HG03575 (cell line): ENCODE data around the gene ZNF324.
"Not testable (repeated sequence)": the region's sequence is repeated elsewhere in the genome, so short reads cannot be mapped to it uniquely, and the experiment has no call there.

Source experiments
- ATAC-seq: cut with Tn5 transposase; IDR thresholded peaks from one replicate; pipeline ENCODE4 v1.9.1; 2021; ENCODE audit not compliant: unreplicated experiment, insufficient number of reproducible peaks, low FRiP score; ENCODE audit errors: extremely low read depth

Gene ZNF324

DNA sequence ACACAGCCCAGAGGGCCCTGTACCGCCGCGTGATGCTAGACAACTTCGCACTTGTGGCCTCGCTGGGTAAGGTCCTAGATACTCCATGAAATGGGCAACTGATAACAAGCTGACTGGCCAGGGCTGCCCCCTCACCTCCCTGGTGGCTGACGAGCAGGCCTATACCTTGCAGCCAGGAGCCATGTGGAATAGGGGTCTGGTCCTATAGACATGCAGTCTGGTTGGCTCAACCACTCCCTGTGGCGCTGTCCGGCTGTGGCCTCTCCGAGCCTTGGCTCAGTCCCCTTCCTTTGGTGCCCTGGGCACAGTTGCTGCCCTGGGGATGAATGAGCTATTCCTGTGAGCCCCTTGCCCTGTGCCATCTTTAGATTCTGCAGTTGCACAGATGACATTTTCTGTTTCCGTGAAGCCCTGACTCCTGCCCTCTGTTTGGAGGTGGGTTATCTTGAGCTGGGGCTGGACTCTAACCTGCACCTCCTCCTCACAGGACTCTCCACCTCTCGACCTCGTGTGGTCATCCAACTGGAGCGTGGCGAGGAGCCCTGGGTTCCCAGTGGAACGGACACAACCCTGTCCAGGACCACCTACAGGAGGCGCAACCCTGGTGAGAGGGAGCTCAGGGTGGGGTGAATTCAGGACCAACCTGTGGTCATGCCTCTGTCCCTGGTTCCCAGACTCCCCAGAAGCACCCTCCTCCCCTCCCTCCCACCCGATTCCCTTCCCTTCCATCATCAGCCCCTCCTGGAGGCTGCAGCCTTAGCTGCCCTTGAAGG, 2.5 kb downstream of the ZNF324 start:
- ATAC-seq, result no peak

DNA sequence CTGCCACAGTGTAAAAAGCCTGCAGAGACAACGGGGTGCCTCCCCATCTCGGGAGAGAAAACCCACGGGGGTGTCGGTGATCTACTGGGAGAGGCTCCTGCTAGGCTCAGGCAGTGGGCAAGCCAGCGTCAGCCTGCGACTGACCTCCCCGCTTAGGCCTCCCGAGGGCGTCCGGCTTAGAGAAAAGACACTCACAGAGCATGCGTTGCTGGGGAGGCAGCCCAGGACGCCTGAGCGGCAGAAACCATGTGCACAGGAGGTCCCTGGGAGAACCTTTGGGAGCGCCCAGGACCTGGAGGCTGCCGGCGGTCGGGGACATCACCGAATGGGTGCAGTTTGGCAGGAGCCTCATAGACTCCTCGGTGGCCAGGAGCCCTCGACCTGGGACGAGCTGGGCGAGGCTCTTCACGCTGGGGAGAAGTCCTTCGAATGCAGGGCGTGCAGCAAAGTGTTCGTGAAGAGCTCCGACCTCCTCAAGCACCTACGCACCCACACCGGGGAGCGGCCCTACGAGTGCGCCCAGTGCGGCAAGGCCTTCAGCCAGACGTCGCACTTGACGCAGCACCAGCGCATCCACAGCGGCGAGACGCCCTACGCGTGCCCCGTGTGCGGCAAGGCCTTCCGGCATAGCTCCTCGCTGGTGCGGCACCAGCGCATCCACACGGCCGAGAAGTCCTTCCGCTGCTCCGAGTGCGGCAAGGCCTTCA, 4.1 kb downstream of the ZNF324 start:
- ATAC-seq, result not testable (repeated sequence)

DNA sequence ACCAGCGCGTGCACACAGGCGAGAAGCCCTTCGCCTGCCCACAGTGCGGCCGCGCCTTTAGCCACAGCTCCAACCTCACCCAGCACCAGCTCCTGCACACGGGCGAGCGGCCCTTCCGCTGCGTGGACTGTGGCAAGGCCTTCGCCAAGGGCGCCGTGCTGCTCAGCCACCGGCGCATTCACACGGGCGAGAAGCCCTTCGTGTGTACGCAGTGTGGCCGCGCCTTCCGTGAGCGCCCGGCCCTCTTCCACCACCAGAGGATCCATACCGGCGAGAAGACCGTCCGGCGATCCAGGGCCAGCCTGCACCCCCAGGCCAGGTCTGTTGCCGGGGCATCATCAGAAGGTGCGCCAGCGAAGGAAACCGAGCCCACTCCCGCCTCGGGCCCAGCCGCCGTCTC, 4.9 kb downstream of the ZNF324 start:
- ATAC-seq, result no peak

DNA sequence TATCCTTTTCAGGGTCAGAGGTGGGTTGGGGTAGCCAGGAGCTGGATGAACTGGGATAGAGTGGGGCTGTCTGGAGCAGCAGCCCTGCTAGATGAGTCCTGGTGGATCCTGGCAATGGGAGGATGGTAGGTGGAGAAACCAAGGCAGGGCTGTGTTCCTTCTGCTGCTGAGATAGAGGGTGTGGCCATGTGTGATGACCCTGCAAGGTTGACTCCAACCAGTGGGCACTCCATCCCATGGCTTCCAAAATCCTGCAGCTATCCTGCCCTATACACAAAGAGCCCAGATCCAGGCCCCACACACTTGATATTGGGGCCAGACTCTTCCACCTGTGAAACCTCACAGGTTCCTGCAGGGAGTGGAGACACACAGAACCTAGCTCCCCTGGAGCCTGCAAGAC, 6.9 kb downstream of the ZNF324 start:
- no peak for ATAC-seq

DNA sequence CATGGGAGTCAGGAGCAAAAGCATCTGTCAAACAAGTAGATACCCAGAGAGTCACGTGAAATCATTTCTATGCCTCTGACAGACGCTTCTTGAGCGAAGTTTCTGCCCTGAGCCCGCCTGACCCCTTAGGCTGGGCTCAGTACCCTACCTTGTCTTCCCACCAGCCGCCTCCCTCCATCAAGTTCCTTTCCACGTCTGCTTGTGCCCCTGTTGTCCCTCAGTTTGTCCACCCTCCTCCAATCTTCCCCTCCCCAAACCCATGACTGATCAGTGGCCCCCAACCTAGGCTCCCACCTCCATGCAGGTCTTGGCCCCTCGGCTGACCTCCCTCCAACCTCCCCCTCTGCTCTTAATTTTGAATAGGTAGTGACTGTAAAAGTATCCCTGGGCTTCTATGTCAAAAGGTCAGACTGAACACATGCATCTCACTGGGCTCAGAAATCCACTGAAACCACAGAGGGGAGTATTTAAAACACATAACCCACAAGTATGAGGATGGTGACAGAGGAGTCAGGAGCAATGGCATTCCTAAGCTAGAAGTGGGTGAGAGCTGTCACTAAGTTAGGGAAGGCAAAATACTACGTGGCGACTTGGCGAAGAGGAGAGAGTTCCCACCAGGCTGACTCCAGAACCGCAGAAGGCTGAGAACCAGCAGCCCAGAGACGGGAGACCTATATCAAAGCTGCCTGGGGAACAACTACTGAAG, 7.6 kb downstream of the ZNF324 start:
- no peak for ATAC-seq

DNA sequence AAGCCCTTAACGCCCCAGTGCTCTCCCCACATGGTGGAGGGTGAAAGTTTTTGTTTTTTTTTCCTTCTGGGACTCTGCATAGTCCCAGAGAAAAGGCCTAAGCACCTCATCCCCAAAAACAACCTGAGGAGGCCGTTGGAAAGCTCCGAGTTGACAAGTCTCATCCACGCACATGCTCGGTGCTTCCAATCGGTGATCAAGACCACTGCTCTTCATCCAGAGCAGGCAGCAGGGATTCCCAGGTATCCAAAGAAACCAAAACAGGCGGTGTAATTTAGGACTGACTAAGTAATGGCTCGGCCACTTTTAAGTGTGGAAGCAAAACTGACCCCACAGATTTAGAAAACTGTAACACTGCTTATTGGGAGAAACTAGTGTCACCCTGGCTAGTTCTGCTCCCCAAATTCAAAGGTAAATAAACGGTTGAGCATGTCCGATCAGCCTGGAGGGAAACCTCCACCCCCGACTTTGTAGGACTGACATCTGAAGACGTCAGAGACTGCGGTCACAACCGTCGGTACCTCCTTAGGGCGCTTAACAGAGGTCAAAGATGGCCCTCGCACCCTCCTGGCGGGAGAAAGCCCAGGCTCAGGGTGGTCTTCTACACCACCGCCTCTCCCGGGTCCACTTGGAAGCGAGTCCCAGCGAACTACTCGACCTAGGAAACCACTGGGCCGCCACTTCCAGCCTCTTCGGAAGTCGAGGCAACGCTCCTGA, 8.3 kb downstream of the ZNF324 start:
- peak; percentile 7 for ATAC-seq

DNA sequence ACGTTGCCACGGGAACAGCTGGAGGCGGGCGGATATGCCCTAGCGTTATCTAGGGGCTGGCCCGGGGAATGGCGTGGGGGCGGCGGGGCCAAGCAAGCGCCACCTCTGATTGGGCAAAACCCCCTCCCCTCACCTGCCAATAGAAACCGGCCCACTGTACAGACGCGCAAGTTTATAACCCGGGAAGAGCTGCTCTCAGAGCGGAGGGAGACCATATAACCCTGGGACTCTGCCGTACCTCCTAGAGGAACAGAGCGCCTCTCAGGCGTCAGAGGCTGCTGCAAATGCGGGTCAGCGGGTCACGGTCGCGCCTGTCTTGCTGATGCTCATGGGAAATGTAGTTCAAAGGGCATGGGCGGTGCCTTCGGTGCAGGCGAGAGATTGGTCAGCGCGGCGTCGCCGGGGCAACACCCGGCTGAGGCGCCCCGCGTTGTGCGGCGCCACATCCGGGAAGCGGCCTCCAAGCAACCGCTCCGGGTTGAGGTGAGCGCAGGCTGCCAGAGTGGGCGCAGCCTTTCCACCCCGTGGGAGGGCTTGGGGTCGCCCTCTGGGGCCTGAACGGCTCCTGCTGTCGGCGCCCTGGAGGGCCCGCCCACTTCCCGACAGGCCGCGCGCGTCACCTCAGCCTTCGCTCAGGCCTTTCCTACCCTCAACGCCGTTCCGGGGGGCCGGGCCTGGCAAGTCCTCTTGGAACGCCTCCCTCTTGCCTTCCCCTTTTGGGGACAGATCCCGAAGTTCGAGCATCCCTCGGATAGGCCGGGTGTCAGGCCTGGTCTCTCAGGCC, 9.0 kb downstream of the ZNF324 start, which contains the start of gene ZNF446:
ZNF446 (plus strand) TSS at position 639 of the 784 bp plus-strand sequence. CDS start 867 bp downstream, outside the sequence.
- ATAC-seq, result peak; percentile 52

DNA sequence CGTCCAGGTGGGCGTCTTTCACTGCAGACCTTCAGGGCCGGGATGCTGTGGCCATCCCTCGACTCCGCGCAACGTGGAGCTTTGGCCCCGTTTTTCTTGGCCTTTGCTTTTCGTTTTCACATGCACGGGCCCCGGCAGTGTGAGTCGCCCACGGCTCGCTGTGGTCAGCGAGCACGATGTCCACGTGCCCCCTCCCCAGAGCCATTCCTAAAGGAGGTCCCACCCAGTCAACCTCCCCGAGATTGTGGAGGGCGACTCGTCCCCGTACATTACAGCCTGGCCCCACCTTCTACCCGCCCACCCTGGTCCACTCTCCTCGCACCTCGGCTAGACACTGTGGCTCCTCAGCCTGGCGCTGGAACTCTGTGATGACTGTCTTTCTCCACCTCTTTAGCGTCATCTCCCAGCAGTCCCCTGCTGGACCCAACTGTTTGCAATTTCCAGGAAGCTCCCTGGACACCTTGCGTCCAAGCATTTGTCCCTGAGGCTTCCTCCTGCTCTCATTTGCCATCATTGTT, 9.7 kb downstream of the ZNF324 start:
- ATAC-seq, result no peak

DNA sequence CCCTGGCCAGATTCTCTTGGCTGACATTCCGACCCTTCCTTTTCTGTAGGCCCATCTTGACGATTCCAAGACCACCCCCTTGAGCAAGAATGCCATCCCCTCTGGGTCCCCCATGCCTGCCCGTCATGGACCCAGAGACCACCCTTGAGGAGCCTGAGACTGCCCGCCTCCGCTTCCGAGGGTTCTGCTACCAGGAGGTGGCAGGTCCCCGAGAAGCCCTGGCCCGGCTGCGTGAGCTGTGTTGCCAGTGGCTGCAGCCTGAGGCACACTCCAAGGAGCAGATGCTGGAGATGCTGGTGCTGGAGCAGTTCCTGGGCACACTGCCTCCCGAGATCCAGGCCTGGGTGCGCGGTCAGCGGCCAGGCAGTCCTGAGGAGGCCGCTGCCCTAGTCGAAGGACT, 10.2 kb downstream of the ZNF324 start:
- ATAC-seq, result no peak

DNA sequence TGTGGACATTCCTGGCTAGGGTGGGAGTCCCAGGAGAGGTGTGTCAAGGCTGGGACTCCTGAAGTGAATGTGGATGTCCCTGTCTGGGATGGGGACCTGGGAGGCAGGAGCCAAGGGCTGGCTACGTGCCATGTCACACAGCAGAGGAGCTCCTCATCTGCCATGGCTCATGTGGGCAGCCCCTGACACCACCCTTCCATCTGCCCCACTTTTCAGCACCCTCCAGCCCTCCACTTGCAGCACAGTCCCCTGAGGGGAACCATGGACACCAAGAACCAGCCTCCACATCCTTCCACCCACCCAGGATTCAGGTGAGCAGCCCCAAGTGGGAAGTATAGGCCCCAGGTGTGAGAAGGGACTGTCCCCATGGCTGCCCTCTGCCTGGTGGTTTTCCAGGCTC, 11.0 kb downstream of the ZNF324 start:
- ATAC-seq, result no peak

DNA sequence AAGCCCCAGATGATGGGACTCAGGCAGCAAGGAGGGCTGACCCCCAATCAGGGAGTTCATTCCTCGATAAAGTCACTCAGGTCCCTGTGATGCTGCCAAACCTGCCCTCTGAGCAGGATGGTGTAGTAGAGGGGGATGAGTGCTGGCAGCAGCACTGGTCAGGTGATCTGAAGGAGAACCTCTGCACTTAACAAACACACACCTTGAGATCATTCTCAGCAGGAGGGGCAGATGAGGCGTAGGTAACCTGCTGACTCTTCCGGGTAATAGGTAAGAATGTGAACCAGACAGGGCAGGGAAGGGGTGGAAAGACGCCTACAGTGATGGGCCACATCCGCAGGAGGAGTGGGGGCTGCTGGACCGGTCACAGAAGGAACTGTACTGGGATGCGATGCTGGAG, 12.4 kb downstream of the ZNF324 start:
- no peak for ATAC-seq

DNA sequence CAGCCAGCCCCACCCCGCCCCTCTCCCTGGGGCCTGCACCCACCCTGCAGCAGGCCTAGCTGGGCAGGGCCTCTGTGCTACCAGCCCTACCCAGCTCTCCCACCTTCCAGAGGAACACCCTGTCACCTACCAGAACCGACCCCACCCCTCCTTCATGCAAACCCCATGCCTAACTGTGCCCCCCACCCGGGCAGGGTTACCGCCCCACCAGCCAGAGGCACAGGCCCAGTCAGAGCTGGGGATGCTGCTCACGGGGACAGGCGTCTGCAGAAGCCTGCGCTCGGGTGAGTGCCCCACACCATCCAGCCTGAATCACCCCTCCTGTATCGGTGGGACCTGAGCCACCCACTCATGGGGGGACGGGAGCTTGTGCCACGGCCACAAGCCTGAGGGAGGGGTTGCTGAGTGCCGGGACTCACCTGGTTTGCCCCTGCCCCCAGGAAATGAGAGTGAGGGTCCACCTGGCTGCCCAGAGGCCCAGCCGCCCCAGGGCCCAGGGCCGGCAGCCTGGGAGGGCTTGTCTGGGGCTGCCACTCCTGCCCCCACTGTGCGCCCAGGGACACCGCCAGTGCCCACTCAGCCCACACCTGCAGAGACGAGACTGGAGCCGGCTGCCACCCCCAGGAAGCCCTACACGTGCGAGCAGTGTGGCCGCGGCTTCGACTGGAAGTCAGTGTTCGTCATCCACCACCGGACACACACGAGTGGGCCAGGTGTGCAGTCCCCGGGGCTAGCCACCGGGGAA, 13.0 kb downstream of the ZNF324 start:
- ATAC-seq, result no peak

DNA sequence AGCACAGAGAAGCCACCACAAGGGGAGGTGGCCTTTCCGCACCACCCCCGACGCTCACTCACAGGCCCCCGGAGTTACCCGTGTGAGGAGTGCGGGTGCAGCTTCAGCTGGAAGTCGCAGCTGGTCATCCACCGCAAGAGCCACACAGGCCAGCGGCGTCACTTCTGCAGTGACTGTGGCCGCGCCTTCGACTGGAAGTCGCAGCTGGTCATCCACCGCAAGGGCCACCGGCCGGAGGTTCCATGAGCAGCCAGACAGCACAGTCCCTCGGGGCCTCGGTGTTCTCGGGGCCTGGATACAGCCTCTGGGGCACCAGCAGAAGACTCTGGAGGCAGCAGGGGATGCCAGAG, 13.6 kb downstream of the ZNF324 start:
- ATAC-seq, result no peak

DNA sequence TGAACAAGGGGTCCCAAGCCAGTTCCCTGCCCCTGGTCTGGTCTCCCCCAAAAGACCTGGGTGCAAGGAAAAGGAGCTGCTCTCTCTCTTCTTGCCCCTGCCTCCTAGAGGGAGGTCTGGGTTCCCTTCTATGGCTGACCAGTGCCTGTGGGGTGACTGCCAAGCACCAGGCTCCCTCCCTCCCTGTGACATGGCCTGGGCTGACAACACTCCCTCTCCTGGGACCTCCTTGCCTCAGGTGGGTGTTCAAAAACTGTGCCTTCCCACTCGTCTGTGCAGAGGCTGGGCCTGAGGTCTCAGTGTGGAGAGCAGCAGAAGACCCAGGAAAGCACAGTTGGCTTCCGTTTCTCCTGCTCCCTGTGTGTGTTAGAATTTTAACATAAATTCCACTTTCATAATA, 14.0 kb downstream of the ZNF324 start:
- ATAC-seq, result no peak

DNA sequence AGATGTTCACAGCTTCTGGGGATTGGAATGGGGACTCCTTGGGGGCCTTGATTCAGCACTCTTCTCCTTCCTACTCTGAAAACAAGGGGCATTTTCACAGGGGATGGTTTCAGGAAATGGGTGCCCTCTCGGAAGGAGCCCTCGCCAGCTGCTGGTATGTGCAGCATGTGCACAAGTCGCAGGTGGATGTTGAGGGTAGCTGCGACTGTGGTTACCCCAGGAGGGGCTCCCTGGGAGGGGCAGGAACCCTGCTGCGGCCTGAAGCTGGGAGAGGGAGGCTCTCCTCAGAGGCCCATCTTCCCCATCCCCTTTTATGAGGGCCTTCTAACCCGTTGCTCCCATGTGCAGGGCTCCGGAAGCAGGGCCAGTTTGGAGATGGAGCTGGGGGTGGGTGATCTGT, 15.5 kb downstream of the ZNF324 start:
- no peak for ATAC-seq

DNA sequence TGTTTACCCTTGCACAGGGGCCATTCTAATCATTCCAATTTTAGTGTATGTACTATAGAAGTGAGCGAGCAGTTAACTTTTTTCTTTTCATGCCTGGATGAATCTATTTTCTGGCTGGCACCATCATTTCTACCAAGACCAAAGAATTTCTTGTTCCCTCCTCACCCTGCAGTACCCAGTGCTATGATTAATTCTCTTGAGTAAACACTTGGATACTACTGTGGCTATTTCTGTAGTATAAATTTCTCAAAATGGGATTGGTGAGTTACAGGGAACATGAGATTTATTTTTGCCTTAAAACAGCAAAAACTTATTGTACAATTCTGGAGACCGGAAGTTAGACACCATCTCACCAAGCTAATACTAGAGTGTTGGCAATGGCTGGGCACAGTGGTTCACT, 16.9 kb downstream of the ZNF324 start:
- ATAC-seq, result no peak

DNA sequence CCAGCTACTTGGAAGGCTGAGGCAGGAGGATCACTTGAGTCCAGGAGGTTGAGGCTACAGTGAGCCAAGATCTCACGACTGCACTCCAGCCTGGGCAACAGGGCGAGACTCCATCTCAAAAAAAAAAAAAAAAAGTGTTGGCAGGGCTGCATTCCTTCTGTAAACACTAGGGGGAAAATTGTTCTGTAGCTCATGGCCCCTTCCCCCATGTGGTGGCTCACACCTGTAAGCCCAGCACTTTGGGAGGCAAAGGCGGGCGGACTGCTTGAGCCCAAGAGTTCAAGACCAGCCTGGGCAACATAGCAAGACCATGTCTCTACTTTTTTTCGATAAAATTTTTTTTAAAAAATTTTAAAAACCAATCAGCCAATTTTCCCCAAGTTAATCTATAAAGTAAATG, 17.5 kb downstream of the ZNF324 start:
- not testable (repeated sequence) for ATAC-seq

DNA sequence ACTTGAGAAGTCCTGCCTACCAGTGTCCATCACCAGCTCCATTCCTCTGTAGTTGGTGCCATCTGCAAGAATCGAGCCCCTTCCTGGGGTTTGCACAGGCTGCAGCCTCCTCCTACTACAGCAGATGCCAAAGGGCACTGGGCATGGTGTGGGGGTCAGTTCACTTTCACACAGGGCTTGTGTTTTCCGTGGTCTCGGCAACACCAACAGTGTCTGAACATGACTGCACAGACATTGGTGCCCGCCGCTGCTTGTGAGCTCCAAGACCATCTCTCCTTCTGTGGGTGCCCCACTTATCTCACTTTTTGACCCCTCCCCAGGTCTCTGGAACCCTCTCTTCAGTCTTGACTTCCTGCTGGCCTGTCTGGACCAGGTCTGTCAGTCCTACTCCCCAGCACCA, 24.5 kb downstream of the ZNF324 start:
- no peak for ATAC-seq
